HG03575 (cell line): ENCODE results near the gene FOXP1.

Source experiments
- ATAC-seq: cut with Tn5 transposase; IDR thresholded peaks from one replicate; pipeline ENCODE4 v1.9.1; 2021; ENCODE audit not compliant: unreplicated experiment, insufficient number of reproducible peaks, low FRiP score; ENCODE audit errors: extremely low read depth

FOXP1 gene

DNA sequence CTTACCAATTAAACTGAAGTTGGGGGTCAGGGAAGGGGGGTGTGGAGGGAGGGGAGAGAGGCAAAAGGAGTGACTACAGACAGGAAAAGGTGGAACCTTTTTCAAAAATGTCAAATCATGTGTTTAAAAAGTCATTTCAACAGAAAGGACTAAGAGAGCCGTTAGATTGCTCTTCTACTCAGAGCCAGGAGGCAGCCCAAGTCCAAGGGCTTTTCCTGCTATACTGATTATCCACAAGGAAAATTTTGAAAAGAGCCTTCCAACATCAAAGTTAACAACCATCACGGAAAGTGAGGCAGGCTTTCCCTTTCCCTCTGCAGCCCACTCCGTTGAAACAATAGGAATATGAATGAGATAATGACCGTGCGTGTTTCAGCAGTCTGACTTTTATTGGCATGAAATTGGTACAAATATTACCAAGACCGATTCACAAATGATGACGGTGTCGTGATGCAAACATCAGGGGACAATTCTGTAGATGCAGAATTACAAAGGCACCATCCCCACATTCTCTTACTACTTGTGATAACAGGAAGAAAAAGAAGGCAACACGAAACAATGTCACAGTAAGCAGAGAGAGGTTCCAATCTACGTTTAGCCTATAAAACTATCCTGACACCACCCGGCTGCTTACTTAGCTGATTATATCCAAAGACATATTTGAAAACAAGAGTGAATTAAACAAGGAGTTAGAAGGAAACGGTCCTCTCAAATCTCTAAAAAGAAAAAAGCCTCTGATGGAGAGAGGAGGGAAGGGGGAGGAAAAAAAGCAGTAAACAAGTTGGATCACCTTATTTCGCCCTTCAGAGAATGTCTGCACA is 453.7 kb downstream of the FOXP1 start:
- no peak for ATAC-seq

DNA sequence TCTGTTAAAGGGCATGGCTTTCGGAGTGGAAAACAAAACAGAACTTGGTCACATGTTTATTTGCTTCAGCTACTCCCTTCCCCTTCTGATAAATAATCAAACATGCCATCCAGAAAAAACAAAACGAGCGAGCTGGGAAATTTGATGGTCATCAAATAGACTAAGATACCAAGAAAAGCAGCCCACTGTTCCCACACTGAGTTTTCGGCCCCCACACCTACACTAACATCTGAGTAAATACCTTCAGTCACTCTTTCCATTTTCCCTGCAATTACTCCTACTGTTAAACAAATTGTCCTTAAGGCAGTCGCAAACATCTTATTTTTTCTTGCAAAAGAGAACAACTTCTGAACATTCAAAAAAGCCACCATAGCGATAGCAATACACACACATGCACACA is 454.6 kb downstream of the FOXP1 start:
- no peak for ATAC-seq

GRCh38 chr3:71127844-71128243 is 455.7 kb downstream of the FOXP1 start:
- ATAC-seq: no peak

GRCh38 chr3:71127052-71127831 is 456.3 kb downstream of the FOXP1 start:
- ATAC-seq: no peak

DNA sequence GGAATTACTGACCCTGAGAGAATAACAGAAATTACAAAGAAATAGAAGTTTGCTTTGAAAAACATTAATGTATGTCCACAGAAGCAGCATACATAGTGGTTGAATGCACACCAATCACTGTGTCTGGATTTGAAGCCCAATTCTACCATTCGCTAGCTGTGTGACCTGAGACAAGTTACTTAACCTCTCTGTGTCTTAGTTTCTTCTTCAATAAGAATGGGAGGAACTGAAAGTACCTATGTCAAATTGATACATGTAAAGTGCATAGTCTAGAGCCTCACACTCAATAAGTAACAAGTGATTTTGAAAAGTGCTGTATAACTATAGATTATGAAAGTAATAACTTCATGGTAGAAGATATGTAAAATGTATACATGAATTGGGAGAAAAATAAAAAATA is 457.8 kb downstream of the FOXP1 start:
- ATAC-seq: no peak

GRCh38 chr3:71124048-71124447 is 459.5 kb downstream of the FOXP1 start:
- ATAC-seq: no peak

DNA sequence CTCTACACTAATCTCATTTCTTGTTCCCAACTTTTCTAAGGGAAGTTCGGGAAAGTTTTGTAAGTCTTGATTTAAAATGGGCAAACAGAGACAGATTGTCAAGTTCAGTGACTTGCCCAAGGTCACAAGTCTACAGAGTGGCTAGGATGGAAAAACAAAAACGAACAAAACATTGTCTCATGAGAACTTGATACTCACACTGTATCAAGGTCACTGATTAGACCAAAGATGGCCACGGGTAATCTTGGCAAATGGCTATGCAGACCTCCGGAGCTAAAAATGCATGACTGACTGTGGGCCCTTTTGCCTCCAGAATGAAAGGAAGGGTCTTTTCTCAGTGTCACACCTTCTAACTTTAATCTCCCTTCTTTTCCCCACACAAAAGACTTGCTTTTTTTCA is 460.9 kb downstream of the FOXP1 start:
- ATAC-seq: no peak

GRCh38 chr3:71121429-71122167 is 461.9 kb downstream of the FOXP1 start:
- no peak for ATAC-seq

DNA sequence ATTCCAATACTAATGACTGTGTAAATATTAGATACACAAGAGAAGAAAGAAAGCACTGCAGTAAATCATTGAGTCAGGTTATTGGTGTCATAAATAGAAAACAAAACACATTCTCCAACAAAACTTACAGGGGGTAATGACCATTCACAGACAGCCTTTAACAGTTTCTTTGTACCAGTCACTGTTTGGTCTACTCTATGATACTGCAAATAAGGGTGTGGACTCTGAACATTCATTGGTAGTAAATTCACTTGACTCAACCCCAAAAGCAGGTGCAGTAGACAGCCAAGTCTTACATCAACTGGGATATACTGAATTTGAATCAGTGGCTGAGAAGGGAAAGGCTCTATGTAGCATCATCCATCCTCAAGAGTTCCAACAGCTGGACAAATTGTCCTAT is 463.5 kb downstream of the FOXP1 start:
- ATAC-seq: no peak

DNA sequence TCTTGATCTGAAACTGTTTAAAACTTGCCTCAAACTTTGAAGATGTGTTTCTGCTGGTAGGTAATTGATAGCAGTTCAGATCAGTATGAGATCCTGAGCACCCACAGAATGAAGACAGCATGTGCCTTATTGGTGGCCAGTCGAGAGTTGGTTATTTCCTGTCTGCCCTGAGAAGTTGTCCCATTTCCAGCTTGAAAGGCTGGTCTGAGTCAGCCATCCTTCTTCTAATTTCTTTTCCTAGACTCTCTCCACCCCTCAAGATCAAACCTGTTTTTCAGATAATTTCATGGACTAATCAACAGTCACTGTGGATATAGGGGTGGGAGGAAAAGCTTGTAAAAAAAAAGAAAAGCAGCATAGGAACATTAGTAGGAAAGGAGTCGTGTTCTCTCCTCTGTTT is 464.4 kb downstream of the FOXP1 start:
- ATAC-seq: no peak

DNA sequence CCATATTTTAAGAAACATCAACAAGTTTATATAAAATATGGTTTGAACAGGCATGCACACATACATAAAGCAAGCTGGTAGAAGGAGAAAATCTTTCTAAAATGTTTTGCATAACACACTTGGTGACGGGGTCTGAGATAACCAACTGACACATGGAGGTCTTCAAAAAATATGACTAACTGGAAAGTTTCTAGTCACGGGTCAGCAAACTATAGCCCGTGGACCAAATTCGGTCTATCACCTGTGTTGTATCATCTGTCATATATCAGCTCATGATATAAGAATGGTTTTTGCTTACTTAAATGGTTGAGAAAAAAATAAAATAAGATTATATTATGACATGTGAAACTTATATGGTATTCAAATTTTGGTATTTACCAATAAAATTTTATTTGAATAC is 465.1 kb downstream of the FOXP1 start:
- ATAC-seq: no peak

DNA sequence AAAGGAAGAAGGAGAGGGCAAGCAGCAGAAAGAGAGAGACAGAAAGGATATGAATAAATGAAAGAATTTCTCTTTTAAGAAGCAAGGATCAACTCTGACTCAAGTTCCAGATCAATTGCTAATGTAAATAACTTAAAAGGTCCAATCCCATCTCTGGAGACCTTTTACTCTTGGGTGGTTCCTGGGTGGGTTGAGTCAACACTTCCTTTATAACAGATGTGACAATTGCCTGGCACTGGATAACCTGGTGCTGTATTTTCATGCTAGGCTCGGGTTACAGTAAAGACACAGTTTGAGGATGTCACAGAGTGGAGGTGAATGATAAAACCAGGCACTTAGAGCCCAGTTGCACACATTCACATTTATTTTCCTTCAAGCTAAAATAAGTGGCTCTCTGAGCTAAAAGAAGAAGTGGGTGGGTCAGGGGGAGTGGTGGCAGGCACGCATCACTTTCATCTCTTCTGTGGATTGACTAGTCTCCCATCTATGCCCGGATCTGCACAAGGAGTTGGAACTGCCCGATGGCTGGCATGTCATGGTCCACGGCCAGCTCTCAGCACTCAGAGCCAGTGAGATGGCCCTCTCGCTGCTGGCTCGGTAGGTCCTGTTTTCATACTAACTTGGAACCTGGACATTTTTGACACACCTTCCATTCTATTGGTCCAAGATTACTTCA is 465.8 kb downstream of the FOXP1 start:
- no peak for ATAC-seq

- ATAC-seq: no peak
Measured at GRCh38 chr3:71114610-71115009, 468.9 kb downstream of the FOXP1 start.

- no peak for ATAC-seq
Measured at GRCh38 chr3:71112576-71112975, 471.0 kb downstream of the FOXP1 start.

DNA sequence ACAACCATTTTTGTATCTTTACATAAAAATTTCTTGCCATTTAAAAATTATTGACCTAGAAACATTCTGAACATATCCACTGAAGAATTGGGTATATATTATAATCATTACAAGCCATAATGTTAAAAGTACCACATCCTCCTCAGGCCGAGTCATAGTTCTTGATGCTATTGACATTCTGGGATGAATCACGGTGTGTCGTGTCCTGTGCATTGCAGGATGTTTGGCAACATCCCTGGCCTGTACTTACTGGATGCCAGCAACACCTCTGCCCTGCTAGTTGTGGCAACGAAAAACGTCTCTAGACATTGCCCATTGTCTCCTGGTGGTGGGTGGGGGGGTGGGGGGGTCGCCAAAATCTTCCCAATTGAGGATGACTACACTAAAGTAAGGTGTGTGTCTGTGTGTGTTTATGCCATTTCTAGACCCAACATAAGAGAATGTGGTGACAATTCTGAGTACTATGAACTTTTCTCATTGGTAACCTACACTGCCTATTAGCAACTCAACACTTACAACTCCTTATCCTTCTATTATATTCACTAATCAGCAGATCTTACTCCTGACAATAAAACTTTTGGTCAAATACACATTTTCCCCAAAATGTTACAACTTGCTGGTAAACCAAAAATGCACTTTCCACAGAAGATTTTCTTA is 471.6 kb downstream of the FOXP1 start:
- ATAC-seq: no peak

- ATAC-seq: no peak
Measured at GRCh38 chr3:71110385-71111222, 472.9 kb downstream of the FOXP1 start.

DNA sequence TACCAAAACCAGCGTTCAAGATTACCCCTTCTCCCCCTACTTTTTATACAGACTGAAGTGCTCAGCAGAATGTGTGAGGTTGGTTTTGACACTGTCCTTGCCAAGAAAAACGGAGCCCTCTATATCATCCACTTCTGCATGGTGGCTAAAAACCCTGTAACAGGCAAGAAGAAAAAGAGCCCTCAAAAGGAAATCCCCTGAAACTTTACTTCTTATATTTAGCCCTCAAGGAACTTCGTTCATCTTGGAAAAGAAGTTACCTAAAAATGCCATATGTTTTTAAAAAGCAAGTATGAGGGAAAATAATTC is 473.6 kb downstream of the FOXP1 start:
- ATAC-seq: no peak
